Activated CD8-positive, alpha-beta T cell treated with anti-CD3 and anti-CD28 coated beads for 36 hours (primary cell): ENCODE results near the gene MYOM3. TPM values are rescaled to one million over a fixed set of nuclear protein-coding genes. Genes with fewer than 3 reads are reported as not detected.

Source experiments
- ATAC-seq: fragments of 200-7000 bp; cut with Tn5 transposase; one replicate; pipeline ENCODE4 v1.10.0; 2021; ENCODE audit warnings: mild to moderate bottlenecking, moderate library complexity
- CTCF ChIA-PET: fragments of 350-600 bp; sonication (Branson Sonifier 250); formaldehyde crosslinking; loops from one replicate; lab custom pipeline; 2021; ENCODE audit warnings: antibody characterized with exemption; lab: Charles Lee
- POLR2A ChIA-PET: fragments of 350-600 bp; sonication (Branson Sonifier 250); formaldehyde crosslinking; loops from one replicate; lab custom pipeline; 2021; ENCODE audit warnings: antibody characterized with exemption; lab: Charles Lee
- DNase-seq: peaks from one replicate; pipeline ENCODE4 v3.0.0-alpha.2; 2020
- H3K27ac Mint-ChIP-seq: one replicate; pipeline ENCODE4 v1.8.0; 2021; ENCODE audit warnings: mild to moderate bottlenecking, mixed read lengths
- H3K27me3 Mint-ChIP-seq: one replicate; pipeline ENCODE4 v1.8.0; 2021; ENCODE audit warnings: mixed read lengths
- H3K36me3 Mint-ChIP-seq: one replicate; pipeline ENCODE4 v1.8.0; 2021; ENCODE audit warnings: low read depth, mixed read lengths
- H3K4me1 Mint-ChIP-seq: one replicate; pipeline ENCODE4 v1.8.0; 2021; ENCODE audit warnings: low read depth, mixed read lengths
- H3K4me3 Mint-ChIP-seq: one replicate; pipeline ENCODE4 v1.8.0; 2021; ENCODE audit warnings: mild to moderate bottlenecking, moderate library complexity, mixed read lengths
- H3K9me3 Mint-ChIP-seq: one replicate; pipeline ENCODE4 v1.8.0; 2021; ENCODE audit warnings: mixed read lengths
- CTCF ChIP-seq: fragments of 200-600 bp; IDR thresholded peaks from one replicate; pipeline ENCODE4 v1.8.0; 2022; ENCODE audit warnings: antibody characterized with exemption, mild to moderate bottlenecking
- intact Hi-C: fragments of 100-400 bp; cut with micrococcal nuclease; formaldehyde crosslinking; loops from one replicate; pipeline ENCODE4 v1.10.0; 2022
- total RNA-seq, 2 experiments: library from RNA; stranded (reverse); gene quantifications; one replicate each; pipeline ENCODE4 v1.2.3, GENCODE V29; 2021

The MYOM3 gene
- total RNA-seq, 2 experiments from 2014 or later, result not detected

- DNase-seq (peak; percentile 41), ATAC-seq (no peak)
- intact Hi-C loops, result loop anchor here (5.0 kb wide), 1 partner anchor 36 kb away; the partner anchor contains the start of gene IFNLR1
- peaks cover 18% of the 10 kb centered on the region for H3K4me1 Mint-ChIP-seq
- peak overlapping the region; percentile 61 for H3K4me3 Mint-ChIP-seq
- no peak for TF ChIP-seq CTCF
- CTCF ChIA-PET, result interaction anchor here (0.7 to 6.8 kb wide), 19 partner anchors 7 to 436 kb away, joined by 3 to 87 read pairs (median 4); partner anchors contain the start of genes IL22RA1 and STPG1
- H3K36me3 Mint-ChIP-seq, result no peaks in the 10 kb centered on the region
- H3K9me3 Mint-ChIP-seq, result no peaks in the 10 kb centered on the region
- peaks cover 36% of the 10 kb centered on the region for H3K27me3 Mint-ChIP-seq
- H3K27ac Mint-ChIP-seq, result no peak overlapping the region
- POLR2A ChIA-PET, result interaction anchor here (1.1 to 1.6 kb wide), 2 partner anchors 36 to 40 kb away, joined by 3 to 6 read pairs; partner anchors contain the start of gene IFNLR1
Measured at GRCh38 chr1:24151175-24151533, 39.2 kb upstream of the MYOM3 start.

GRCh38 chr1:24150234-24151174, 38.6 kb upstream of the MYOM3 start:
- H3K27me3 Mint-ChIP-seq, result peaks cover 36% of the 10 kb centered on the region
- peak; percentile 95 for TF ChIP-seq CTCF
- ChIA-PET CTCF (interaction anchor here (0.7 to 6.8 kb wide), 54 partner anchors 8 to 685 kb away, joined by 3 to 87 read pairs (median 4); partner anchors contain the start of genes IFNLR1, IL22RA1, SRRM1 and STPG1), POLR2A (interaction anchor here (0.6 to 1.7 kb wide), 7 partner anchors 36 to 241 kb away, joined by 3 to 6 read pairs (median 3); partner anchors contain the start of gene IFNLR1)
- intact Hi-C loops, result loop anchor here (5.0 kb wide), 1 partner anchor 37 kb away; the partner anchor contains the start of gene IFNLR1
- DNase-seq, result peak; percentile 95
- peak overlapping the region; percentile 61 for H3K4me3 Mint-ChIP-seq
- no peaks in the 10 kb centered on the region for H3K9me3 Mint-ChIP-seq
- no peaks in the 10 kb centered on the region for H3K36me3 Mint-ChIP-seq
- ATAC-seq, result peak; percentile 97
- H3K4me1 Mint-ChIP-seq, result peaks cover 18% of the 10 kb centered on the region
- H3K27ac Mint-ChIP-seq, result no peak overlapping the region

GRCh38 chr1:24149866-24150233, 37.9 kb upstream of the MYOM3 start:
- Mint-ChIP-seq H3K4me1 (peaks cover 18% of the 10 kb centered on the region), H3K27me3 (peaks cover 36% of the 10 kb centered on the region), H3K36me3 (no peaks in the 10 kb centered on the region), H3K9me3 (no peaks in the 10 kb centered on the region), H3K27ac (no peak overlapping the region), H3K4me3 (no peak overlapping the region)
- ATAC-seq, result peak; percentile 62
- CTCF ChIA-PET, result interaction anchor here (0.6 to 6.8 kb wide), 51 partner anchors 9 to 686 kb away, joined by 3 to 87 read pairs (median 4); partner anchors contain the start of genes IFNLR1, IL22RA1, SRRM1 and STPG1
- DNase-seq, result peak; percentile 70
- POLR2A ChIA-PET, result interaction anchor here (0.6 to 1.7 kb wide), 7 partner anchors 37 to 241 kb away, joined by 3 to 6 read pairs (median 3); partner anchors contain the start of gene IFNLR1
- intact Hi-C loops, result loop anchor here (5.0 kb wide), 1 partner anchor 37 kb away; the partner anchor contains the start of gene IFNLR1
- no peak for TF ChIP-seq CTCF

DNA sequence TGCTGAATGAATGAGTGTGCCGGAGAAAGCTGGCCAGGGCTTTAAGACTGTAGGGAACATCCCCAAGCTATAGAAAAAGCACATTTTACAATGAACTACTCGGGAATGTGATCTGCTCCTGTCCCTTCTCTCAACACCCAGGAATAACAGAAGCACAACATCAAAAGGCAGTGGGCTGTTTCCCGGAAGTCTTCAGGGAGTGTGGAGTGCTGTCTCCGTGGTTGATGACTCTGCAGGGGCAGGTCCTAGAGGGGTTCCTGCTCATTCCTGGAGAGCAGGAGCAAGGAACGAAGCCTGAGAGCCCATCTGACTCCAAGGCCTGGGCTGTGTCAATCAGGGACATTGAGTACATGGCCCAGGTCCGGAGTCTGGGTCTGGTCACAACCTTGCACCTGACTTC, 35.9 kb upstream of the MYOM3 start:
- ChIA-PET POLR2A (interaction anchor here (0.6 kb wide), 1 partner anchor 165 kb away, joined by 3 read pairs; no protein-coding TSS in a partner anchor), CTCF (interaction anchor here (0.9 kb wide), 1 partner anchor 243 kb away, joined by 3 read pairs; no protein-coding TSS in a partner anchor)
- Mint-ChIP-seq H3K9me3 (no peaks in the 10 kb centered on the region), H3K36me3 (no peaks in the 10 kb centered on the region), H3K27ac (no peak overlapping the region), H3K4me1 (peaks cover 18% of the 10 kb centered on the region), H3K27me3 (peaks cover 37% of the 10 kb centered on the region), H3K4me3 (no peak overlapping the region)
- no peak for ATAC-seq
- DNase-seq, result no peak
- intact Hi-C loops, result no loop called here
- TF ChIP-seq CTCF, result no peak
